SU-DHL-6 (cell line): ENCODE data around the gene PUS7L.
A peak's percentile ranks its signal among the peaks of the same experiment; 100 is the strongest.

Experiments used
- H2AFZ ChIP-seq: fragments of 200-600 bp; sonication (generic); 2 replicates; pipeline ENCODE4 v1.6.1; 2014; ENCODE audit warnings: low read depth, mild to moderate bottlenecking, moderate library complexity, mixed read lengths, antibody characterized with exemption, low read length; ENCODE audit not compliant: severe bottlenecking
- H3F3A ChIP-seq: fragments of 200-600 bp; shearing (Covaris generic); 2 replicates; pipeline ENCODE4 v1.6.0; 2016; ENCODE audit warnings: antibody characterized with exemption, mild to moderate bottlenecking; ENCODE audit not compliant: insufficient read depth
- H3K27ac ChIP-seq: fragments of 200-600 bp; sonication (generic); 2 replicates; pipeline ENCODE4 v1.5.1; 2016; ENCODE audit warnings: low read depth, mild to moderate bottlenecking, low read length, moderate library complexity, mixed read lengths
- H3K27me3 ChIP-seq: fragments of 200-600 bp; sonication (generic), shearing (Covaris generic); 2 replicates; pipeline ENCODE4 v1.6.0; 2014; ENCODE audit warnings: mild to moderate bottlenecking, low read length
- H3K36me3 ChIP-seq: fragments of 200-600 bp; sonication (generic); 2 replicates; pipeline ENCODE4 v1.6.1; 2014; ENCODE audit warnings: mild to moderate bottlenecking, low read length, mixed read lengths
- H3K4me2 ChIP-seq: fragments of 300-600, 200-600 bp; shearing (Covaris generic), sonication (generic); 2 replicates; pipeline ENCODE4 v1.6.0; 2014; ENCODE audit warnings: low read length, low read depth, mild to moderate bottlenecking; ENCODE audit not compliant: poor library complexity, severe bottlenecking
- H3K4me3 ChIP-seq: fragments of 200-600 bp; sonication (generic); 2 replicates; pipeline ENCODE4 v1.5.1; 2014; ENCODE audit warnings: antibody characterized with exemption, low read length, mild to moderate bottlenecking, mixed read lengths; ENCODE audit not compliant: insufficient read depth, poor library complexity, severe bottlenecking
- H3K79me2 ChIP-seq: fragments of 200-600 bp; sonication (generic); 2 replicates; pipeline ENCODE4 v1.6.1; 2014; ENCODE audit warnings: mild to moderate bottlenecking, low read length, moderate library complexity; ENCODE audit not compliant: insufficient read depth
- H3K9ac ChIP-seq: fragments of 200-600 bp; sonication (generic); 2 replicates; pipeline ENCODE4 v1.7.0; 2014; ENCODE audit warnings: mild to moderate bottlenecking, low read length
- H3K9me2 ChIP-seq: fragments of 200-600 bp; sonication (generic); replicated peaks from 2 replicates; pipeline ENCODE4 v1.6.1; 2014; ENCODE audit warnings: low read length; ENCODE audit not compliant: insufficient read depth
- H3K9me3 ChIP-seq: fragments of 200-600 bp; sonication (generic); 2 replicates; pipeline ENCODE4 v1.6.1; 2014; ENCODE audit warnings: low read length, mixed read lengths; ENCODE audit not compliant: insufficient read depth
- H4K20me1 ChIP-seq: fragments of 200-600 bp; sonication (generic); 2 replicates; pipeline ENCODE4 v1.6.1; 2014; ENCODE audit warnings: low read depth, mild to moderate bottlenecking, antibody characterized with exemption, low read length, moderate library complexity, mixed read lengths
- CTCF ChIP-seq: fragments of 200-600 bp; sonication (generic); IDR thresholded peaks from one replicate; pipeline ENCODE4 v1.5.1; 2017; ENCODE audit warnings: antibody characterized with exemption, mild to moderate bottlenecking, low read length, moderate library complexity; ENCODE audit not compliant: insufficient read depth, poor library complexity, severe bottlenecking
- EZH2phosphoT487 ChIP-seq: fragments of 200-600 bp; sonication (generic), shearing (Covaris generic); conservative IDR thresholded peaks from 2 replicates; pipeline ENCODE4 v1.6.1; 2018; ENCODE audit warnings: mild to moderate bottlenecking, antibody characterized with exemption, low read length, moderate library complexity, mixed read lengths

Gene PUS7L

DNA sequence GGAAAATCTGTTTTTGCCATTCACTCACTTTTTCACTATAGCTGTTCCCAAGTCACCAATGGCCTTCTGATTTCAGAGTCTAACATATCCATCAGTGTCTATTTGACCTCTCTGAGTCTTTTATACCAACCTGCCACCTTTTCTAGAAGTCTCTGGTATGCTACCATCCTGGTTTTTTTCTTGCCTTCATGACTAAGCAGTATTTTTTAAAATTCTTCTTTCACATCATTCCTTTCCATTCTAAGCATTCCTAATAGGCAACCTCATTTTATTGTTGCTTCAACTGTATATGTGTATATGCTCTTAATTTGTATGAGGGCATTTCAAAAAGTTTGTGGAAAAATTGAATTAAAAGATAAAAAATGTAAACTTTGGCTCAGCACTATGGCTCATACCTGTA is 5.2 kb upstream of the PUS7L start:
- H3K27me3 ChIP-seq, result no peaks in the 10 kb centered on the region
- H3K4me3 ChIP-seq, result no peak overlapping the region
- H2AFZ ChIP-seq, result no peak overlapping the region
- H3K27ac ChIP-seq, result no peak overlapping the region
- no peaks in the 10 kb centered on the region for H3K9me2 ChIP-seq
- peaks cover 14% of the 10 kb centered on the region; the same call in 1 of the 2 replicates for H3K36me3 ChIP-seq
- TF ChIP-seq CTCF (no peak), EZH2phosphoT487 (no peak)
- no peak overlapping the region for H3K4me2 ChIP-seq
- H3K79me2 ChIP-seq, result peaks cover 27% of the 10 kb centered on the region
- H3K9ac ChIP-seq, result no peak overlapping the region
- H4K20me1 ChIP-seq, result no peaks in the 10 kb centered on the region
- no peaks in the 10 kb centered on the region for H3K9me3 ChIP-seq
- peaks cover 9% of the 10 kb centered on the region; the same call in 1 of the 2 replicates for H3F3A ChIP-seq

DNA sequence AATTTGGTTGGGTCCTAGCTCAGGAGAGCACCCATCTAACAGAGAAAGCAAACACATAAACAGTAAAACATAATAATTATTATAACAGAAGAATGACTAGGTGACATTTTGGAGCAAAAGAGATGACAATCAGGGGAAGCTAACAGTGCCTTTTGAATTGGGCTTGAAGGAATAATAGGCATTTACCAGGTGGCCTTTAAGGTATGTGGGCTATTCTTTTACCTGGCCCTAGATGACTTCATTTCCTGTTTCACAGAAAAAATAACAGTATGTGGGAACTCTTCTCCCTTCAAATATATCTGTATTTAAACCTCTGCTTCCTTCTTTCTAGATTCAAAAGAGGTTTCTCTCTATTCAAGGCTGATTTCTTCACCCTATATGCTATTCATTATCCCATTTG is 4.0 kb upstream of the PUS7L start:
- Histone ChIP-seq H3K9ac (no peak overlapping the region), H3F3A (peaks cover 9% of the 10 kb centered on the region; the same call in 1 of the 2 replicates), H3K9me2 (no peaks in the 10 kb centered on the region), H3K79me2 (peaks cover 36% of the 10 kb centered on the region), H3K9me3 (no peaks in the 10 kb centered on the region), H3K4me3 (no peak overlapping the region), H2AFZ (no peak overlapping the region), H3K27ac (no peak overlapping the region), H3K4me2 (peak overlapping the region; percentile 80), H3K27me3 (no peaks in the 10 kb centered on the region), H3K36me3 (peaks cover 4% of the 10 kb centered on the region; the same call in 1 of the 2 replicates), H4K20me1 (no peaks in the 10 kb centered on the region)
- TF ChIP-seq EZH2phosphoT487 (no peak), CTCF (no peak)

- H3K27ac ChIP-seq, result no peak overlapping the region
- H3F3A ChIP-seq, result peaks cover 9% of the 10 kb centered on the region; the same call in 1 of the 2 replicates
- H3K36me3 ChIP-seq, result 0 out of 2 replicates have a peak, but pooled peaks cover 3% of the 10 kb centered on the region
- no peaks in the 10 kb centered on the region for H3K9me3 ChIP-seq
- H3K9ac ChIP-seq, result 0 out of 2 replicates have a peak overlapping the region, but pooled peaks have one; percentile 3
- peaks cover 47% of the 10 kb centered on the region for H3K79me2 ChIP-seq
- H2AFZ ChIP-seq, result no peak overlapping the region
- H3K4me2 ChIP-seq, result peak overlapping the region; percentile 80
- no peak overlapping the region for H3K4me3 ChIP-seq
- H3K27me3 ChIP-seq, result no peaks in the 10 kb centered on the region
- no peaks in the 10 kb centered on the region for H3K9me2 ChIP-seq
- TF ChIP-seq CTCF, result no peak
- no peak for TF ChIP-seq EZH2phosphoT487
- no peaks in the 10 kb centered on the region for H4K20me1 ChIP-seq
Measured at GRCh38 chr12:43761500-43761899, 2.9 kb upstream of the PUS7L start.
